H54 (cell line): ENCODE measurements around the gene TEAD4.
"Not testable (repeated sequence)": the region's sequence is repeated elsewhere in the genome, so short reads cannot be mapped to it uniquely, and the experiment has no call there.

Source experiments
- DNase-seq: peaks from one replicate; pipeline ENCODE4 v3.0.0; 2011; ENCODE audit warnings: low spot score, mixed read lengths; ENCODE audit not compliant: insufficient read length
- FAIRE-seq: peaks from 3 replicates; lab custom pipeline; 2011; peaks lifted over from hg19 to GRCh38; lab: Jason Lieb, UNC
- POLR2A ChIP-seq: IDR thresholded peaks from 2 replicates; pipeline ENCODE4 v1.6.1; 2011; ENCODE audit warnings: low read depth, mild to moderate bottlenecking, low read length

The TEAD4 gene

DNA sequence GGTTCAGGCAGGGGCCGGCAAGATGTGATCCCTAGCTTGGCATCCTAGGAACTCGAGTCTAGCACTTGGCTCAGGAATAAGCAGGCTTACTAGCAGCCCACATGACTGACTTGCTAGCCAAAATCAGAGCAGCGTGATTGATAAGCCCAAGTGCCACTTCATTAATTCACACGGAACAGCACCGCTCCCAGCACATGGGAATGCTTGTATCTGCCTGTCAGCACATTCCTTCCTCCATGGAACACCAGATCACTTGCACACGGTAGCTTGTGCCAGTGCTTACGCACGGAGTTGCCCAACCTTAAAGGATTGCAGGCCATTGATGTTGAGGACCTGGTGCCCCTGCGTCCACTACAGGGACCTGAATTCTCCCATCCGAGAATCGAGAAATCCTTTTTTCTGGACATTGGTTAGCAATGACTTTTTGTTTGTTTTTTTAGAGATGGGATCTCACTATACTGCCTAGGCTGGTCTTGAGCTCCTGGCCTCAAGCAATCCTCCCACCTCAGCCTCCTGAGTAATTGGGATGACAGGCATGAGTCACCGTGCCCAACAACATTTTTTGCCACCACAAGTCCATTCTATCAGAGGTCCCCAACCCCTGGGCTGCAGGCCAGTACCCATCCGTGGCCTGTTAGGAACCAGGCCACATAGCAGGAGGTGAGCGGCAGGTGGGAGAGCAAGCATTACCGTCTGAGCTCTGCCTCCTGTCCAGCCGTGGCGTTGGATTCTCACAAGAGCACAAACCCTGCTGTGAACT, 87.4 kb downstream of the TEAD4 start:
- FAIRE-seq: no peak
- TF ChIP-seq POLR2A: no peak
- no peak for DNase-seq

DNA sequence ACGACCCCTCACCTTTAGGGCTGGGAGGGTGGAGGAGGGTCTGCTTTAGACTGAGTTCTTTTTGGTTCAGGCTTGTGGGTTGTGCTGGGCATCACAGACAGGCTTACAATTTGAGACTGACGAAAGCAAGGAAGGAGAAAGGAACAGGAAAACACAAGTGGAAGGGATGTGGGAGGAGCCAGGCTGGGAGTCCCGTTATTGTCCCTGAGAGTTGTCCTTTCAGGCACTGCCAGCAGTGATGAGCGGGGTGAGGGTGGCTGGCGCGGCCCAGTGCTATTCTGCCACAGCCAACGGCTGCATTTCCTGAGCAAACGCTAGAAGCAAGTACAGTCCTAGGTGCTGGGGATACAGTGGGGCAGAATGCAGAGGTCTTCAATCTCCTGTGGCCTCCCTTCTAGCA, 88.8 kb downstream of the TEAD4 start:
- no peak for FAIRE-seq

DNA sequence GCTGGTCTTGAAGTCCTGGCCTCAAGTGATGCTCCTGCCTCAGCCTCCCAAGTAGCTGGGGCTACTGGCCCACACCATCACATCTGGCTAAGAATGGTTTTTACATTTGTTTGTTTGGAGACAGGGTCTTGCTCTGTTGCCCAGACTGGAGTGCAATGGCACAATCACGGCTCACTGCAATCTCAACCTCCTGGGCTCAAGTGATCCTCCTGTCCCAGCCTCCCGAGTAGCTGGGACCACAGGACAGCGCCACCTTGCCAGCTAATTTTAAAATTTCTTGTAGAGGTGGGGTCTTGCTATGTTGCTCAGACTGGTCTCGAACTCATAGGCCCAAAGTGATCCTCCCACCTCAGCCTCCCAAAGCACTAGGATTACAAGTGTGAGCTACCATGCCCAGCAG, 89.3 kb downstream of the TEAD4 start:
- no peak for DNase-seq
- FAIRE-seq: no peak
- TF ChIP-seq POLR2A: no peak

More for the DNA sequence above, 88.8 kb downstream of the TEAD4 start:
- no peak for TF ChIP-seq POLR2A
- no peak for DNase-seq

DNA sequence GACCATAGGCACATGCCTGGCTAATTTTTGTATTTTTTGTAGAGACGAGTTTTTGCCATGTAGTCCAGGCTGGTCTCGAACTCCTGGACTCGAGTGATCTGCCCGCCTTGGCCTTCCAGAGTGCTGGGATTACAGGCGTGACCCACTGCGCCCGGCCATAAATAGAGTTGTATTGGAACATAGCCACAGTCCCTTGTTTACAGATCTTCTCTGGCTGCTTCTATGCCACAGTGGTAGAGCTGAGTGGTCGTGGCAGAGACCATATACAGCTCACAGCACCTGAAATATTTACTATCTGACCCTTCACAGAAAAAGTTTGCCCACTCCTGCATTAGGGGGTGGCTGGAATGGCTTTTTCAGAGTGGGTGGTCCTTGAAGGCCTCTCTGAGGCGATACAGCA, 90.0 kb downstream of the TEAD4 start:
- DNase-seq (no peak), FAIRE-seq (no peak)
- TF ChIP-seq POLR2A: no peak

DNA sequence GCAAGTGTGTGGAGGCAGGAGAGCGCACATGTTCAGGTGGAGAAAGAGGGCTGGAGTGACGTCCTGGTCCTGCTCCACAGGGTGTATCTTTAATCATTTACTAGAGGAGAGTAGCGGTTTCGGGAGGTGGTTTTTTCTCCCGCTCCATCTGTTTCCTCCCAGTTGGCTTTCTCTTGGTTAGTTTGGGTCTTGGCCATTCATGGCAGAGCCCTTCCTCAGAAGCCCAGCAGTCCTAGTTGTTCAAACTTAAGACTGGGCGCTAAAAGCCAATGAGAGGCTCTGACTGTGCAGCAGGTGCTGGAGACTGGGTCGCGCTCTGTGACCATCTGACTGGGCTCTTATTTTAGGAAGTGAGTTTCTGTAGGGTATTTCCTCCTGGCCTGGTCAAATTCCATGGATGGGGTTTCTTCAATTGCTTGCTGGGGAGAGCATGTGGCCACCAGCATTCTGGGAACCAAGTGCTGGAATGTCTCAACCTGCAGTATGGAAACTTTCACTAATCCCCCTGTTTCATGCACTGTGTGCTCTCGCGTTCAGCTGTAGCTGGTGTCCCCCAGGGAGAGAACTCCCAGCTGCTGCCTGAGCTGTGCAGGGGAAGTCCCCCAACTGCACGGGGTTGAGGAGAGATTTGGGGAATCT, 90.5 kb downstream of the TEAD4 start:
- DNase-seq (no peak), FAIRE-seq (no peak)
- TF ChIP-seq POLR2A: no peak

DNA sequence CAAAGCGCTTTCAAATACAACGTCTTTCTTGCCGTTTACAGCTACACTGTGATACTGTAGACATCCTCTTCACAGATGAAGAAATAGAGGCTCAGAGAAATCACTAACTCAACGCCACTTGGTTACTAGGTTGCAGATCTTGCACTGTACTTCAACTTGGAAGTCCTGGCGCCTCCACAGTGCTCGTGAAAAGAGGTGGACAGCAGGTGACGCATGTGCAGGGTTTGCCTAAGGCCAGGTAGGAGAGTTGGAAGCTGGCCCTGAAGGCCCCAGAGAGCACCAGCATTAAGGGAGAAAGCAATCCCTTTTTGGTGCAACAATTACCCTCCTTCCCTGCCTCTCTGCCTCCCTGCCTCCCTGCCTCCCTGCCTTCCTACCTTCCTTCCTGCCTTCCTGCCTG, 95.2 kb downstream of the TEAD4 start:
- no peak for DNase-seq
- no peak for FAIRE-seq
- no peak for TF ChIP-seq POLR2A

DNA sequence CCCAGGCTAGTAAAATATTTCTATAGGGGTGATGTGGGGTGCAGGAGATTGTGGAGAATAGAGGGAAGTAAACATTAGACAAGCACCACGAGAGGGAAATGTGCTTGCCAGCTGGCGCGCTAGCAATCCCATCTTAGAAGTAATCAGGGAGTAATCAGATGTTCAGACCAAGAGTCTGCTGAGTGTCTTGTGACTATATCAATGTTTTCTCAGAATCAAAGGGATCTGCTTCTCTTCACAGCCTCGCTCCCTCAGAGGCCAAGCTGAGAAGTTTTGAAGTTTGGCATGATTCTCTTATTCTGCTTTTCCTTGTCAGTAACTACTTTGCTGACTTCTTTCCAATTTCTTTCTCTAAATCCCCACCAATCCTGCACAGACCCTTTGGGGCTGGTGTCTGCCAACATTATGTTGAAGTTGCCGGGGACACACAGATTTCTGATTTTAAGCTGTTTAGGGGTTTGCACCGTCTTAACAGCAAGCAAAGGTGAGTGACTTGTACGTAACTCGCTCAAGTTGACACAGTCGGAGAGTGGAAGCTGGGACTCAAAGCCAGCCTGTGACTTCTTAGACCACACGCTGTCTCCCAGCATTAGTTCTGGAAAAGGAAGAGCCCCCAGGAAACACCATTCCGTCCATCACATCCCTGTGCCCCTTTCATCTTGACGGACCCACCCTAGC, 96.0 kb downstream of the TEAD4 start:
- DNase-seq (no peak), FAIRE-seq (no peak)
- TF ChIP-seq POLR2A: no peak

DNA sequence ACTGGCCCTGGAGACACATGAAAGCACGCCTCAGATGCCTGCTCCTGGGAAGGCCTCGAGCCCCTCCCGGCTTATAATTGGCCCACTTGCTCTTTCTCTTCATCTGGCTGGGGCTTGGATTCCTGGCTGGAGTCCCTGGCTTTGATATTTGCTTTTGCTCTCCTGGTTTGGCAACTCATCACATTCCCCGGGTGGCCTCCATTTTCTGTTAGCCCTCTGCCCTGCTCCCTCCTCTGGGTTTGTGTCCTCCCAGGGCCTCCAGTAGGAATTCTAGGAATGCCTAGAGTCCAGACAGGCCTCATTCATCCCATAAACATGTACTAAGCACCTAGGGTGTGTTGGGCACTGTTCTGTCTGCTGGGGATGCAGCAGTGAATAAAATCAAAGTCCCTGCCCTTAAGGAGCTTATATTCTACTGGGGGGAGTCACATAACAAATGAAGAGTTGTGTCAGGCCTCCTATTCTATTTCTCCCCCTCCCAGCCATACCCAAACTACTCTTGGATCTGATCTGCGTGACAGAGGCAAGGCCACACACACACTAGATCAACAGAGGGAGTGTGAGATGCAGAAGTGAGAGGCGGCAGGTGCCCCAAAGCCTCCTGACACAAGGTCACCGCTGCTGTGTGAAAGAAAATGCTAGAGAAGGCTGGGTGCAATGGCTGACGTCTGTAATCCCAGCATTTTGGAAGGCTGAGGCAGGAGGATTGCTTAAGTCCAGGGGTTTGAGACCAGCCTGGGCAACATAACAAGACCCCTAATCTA, 96.7 kb downstream of the TEAD4 start:
- DNase-seq (no peak), FAIRE-seq (no peak)
- no peak for TF ChIP-seq POLR2A

DNA sequence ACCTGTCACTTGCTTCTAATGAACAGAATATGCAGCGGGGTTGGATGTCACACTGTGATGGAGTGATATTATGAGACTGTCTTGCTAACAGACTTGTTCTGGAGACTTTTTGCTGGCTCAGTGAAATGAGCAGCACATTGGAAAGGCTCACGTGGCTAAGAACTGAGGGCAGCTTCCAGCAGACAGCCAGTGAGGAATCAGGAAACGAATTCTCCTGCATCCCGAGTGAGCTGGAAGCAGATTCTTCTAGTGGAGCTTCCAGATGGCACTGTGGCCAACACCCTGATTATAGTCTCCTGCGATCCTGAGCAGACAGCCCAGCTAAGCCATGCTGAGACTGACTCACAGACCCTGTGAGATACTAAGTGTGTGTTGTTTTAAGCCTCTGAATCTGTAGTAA, 101.9 kb downstream of the TEAD4 start:
- no peak for FAIRE-seq
- no peak for TF ChIP-seq POLR2A
- no peak for DNase-seq

DNA sequence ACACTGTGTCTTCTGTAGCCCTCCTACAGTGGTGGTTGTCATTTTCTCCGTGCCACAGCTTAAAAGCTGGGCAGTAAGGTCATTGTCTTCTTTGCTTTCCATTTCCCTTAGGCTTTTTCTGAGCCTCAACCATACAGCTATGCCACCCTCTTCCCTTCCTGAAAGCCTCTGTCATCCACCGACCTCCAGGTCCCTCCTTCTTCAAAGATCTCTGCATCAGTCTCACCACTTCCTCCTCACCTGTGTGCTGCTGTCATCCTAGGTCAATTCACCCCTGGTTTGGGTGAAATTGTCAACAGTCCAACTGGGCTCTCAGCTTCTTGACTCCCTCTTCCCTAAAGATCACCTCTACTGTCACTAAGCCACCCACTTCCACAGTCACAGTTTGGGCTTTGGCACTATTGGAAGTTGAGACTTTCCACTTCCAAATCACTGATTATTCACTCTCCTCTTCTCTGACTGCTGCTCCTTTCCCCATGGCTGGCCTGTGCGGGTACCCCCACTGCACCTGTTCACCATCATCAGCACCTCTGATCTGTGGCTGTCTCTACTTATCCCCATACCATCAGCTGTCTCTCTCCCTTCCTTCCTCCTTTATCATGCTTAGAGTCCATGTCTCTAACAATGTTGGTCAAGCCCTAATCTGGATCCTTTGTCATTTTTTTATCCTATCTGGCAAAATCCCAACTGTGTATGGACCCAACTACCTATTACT, 102.5 kb downstream of the TEAD4 start:
- no peak for FAIRE-seq
- TF ChIP-seq POLR2A: no peak
- no peak for DNase-seq

DNA sequence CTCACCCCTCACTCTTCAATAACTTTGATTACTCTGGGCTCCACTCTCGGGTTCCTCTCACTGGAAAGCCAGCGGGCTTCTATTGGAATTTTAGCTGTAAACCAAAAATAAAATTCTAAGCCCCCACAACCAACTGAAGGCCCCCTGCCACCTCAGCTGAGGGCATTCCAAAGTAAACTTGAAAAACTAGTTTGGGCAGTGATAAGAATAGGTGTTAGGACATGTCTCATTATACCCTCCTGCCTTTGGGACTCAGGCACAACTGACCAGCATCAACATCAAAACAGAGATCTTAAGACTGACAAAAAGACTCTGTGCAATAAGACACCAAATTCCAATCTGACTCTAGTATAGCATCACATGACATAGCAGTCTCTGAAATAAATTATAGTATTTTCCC, 106.1 kb downstream of the TEAD4 start:
- FAIRE-seq (no peak), DNase-seq (no peak)
- no peak for TF ChIP-seq POLR2A

DNA sequence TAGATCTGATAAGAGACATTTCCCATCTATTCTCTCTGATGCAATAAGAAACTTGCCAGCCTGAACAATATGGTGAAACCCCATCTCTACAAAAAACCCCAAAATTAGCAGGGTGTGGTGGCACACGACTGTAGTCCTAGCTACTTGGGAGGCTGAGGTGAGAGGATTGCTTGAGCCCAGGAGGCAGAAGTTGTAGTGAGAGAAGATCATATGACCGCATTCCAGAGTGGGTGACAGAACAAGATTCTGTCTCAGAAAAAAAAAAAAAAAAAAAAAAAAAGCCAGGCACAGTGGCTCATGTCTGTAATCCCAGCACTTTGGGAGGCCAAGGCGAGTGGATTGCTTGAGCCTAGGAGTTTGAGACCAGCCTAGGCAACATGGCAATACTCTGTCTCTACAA, 106.6 kb downstream of the TEAD4 start:
- not testable (repeated sequence) for FAIRE-seq, DNase-seq

DNA sequence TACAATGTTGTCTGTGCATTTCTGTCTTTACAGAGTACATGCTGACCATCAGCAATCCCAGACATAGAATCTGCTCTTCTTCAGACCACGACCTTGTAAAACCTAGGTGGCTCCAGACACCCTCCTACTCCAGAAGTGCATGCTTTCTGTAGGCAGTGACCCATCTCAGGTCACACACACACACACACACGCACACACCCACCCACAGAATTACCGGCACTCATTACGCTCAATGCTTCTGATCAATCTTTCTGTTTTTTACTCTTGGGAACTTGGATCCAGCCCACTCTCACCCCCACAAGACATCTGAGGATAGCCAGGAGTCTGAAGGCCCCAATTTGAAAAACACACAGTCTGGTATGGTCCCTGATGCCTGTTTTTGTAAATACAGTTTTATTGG, 110.5 kb downstream of the TEAD4 start:
- no peak for DNase-seq
- TF ChIP-seq POLR2A: no peak
- no peak for FAIRE-seq

DNA sequence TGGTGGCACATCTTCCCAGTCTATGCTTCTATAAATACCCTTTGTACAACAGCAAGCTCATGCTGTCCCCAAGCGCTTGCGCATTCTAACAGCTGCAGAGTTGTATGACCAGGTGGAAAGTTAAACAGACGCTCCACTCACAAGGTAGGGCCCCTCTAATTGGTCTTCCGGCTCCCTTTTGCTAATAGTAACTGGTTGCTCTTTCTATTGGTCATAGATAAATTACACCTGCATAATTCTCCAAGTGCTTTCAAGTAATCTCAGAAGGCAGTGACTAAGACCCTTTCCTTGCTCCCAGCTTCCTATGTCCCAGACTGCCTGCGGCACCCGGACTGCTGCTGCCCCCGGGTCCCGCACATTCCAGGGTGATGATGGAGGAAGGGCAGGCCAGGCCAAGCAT, 111.9 kb downstream of the TEAD4 start:
- no peak for TF ChIP-seq POLR2A
- DNase-seq (no peak), FAIRE-seq (no peak)
